ENCODE measurements around the gene SUSD3.

Gene SUSD3

DNA sequence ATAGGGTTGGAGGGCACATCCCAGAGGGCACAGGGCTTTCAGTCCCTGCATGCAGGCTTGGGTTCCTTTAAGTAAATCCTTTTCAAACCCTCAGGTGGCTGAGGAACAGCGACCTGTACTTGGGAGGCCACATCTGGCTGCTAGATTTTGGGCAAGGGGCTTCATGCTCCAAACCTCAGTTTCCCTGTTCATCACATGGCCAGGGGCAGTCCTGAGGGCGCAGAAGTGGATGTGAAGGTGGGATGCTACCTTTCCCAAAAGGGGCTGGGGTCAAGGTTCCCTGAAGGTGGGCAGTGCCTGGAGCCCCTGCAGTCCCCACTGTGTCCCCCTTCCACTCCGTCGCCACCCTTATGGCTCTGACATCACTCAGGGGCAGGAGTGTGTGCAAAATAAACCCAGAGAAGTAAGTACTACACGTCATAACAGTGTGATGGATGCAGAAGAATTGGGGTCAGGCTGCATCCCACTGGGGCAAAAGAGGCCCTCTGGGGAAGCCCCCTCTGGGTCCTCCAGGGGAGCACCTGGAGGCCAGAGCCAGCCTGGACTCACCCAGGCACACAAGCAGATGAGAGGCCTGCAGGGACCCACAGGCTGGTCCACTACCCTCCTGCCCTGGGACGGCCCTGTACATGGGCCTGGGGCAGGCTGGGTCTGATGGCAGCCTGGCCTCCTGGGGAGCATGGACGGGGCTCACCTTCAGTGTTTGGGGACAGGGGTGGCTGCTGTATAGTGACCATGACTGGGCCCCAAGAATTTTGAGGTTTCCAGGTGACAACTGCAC, 35.6 kb downstream of the SUSD3 start:
- H3K4me3 ChIP-seq (ENCODE audit: low read depth, low read length) = peak overlapping the region; percentile 73
- TF ChIP-seq, protein P1, sequence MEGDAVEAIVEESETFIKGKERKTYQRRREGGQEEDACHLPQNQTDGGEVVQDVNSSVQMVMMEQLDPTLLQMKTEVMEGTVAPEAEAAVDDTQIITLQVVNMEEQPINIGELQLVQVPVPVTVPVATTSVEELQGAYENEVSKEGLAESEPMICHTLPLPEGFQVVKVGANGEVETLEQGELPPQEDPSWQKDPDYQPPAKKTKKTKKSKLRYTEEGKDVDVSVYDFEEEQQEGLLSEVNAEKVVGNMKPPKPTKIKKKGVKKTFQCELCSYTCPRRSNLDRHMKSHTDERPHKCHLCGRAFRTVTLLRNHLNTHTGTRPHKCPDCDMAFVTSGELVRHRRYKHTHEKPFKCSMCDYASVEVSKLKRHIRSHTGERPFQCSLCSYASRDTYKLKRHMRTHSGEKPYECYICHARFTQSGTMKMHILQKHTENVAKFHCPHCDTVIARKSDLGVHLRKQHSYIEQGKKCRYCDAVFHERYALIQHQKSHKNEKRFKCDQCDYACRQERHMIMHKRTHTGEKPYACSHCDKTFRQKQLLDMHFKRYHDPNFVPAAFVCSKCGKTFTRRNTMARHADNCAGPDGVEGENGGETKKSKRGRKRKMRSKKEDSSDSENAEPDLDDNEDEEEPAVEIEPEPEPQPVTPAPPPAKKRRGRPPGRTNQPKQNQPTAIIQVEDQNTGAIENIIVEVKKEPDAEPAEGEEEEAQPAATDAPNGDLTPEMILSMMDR (IDR thresholded peaks at IDR 0.05; ENCODE audit: borderline replicate concordance, insufficient read depth, low read depth, low read length) = no peak

DNA sequence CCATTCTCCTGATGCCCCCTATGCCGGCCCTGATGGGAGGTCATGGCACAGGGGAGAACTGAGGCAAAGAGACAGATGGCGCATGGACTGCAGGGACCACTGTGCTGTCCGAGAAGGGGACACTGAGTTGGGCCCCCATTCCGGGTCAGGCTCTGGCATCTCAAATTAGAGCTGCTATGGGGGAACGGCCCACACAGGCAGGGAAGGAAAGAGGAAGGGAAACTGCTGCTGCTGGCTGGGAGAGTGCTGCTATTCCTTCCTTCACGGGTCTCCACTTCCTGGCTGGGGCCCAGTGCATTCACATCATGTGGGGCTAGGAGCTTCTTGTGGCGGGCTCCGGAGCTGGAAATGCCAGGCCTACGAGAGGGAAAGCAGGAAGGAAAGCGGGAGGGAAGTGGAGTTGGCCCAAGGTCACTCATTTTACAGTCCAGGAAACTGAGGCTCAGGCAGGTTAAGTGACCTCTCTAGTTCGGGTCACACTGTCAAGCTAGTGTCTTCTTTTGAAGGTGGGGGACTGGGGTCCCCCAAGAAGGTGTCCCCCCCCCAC, 36.2 kb downstream of the SUSD3 start:
- H3K4me3 ChIP-seq (ENCODE audit: low read depth, low read length) = peak overlapping the region; percentile 73
- TF ChIP-seq, protein P1 (IDR thresholded peaks at IDR 0.05; ENCODE audit: borderline replicate concordance, insufficient read depth, low read depth, low read length) = no peak

DNA sequence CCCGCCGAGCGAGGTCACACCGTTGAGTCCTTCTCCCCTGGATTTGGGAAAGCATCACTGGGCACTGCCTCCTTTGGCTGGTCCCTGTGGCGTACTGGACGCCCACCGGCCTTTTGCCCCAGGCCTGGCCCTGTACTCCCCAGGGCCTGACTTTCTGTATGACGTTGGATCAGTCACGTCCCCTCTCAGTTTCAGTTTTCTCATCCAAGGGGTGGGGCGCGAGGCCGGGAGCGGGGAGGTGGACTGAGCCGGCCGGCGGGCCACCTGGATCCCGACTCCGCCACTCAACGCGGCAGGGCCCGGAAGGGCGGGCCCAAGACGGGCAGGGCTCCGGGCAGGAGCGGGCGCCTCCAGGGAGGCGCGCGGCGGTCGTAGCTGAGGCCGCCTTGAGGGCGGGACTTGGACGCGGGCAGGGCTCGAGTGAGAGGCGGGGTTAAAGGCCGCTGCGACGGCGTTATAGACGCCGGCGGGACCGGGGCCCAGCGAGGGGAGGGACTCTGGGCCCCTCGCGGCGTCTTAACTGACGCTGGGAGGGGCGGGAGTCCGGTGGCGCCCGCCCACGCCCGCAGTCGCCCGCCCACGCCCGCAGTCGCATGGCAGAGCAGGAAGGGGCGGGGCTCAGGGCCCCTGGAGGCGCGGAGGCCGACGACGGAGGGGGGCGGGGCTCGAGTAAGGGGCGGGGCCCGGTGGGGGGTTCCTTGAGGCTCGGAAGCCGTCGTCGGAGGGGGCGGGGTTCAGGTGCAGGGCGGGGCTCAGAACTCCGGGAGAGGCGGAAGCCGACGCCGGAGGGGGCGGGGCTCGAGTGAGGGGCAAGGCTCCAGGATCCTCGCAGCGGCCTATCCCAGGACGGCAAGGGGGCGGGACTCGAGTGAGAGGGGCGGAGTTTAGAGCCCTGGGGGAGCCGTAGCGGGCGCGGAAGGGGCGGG, 37.0 kb downstream of the SUSD3 start:
- peak overlapping the region; percentile 73 for H3K4me3 ChIP-seq (ENCODE audit: low read depth, low read length)
- TF ChIP-seq, protein P1 (IDR thresholded peaks at IDR 0.05; ENCODE audit: borderline replicate concordance, insufficient read depth, low read depth, low read length) = no peak

DNA sequence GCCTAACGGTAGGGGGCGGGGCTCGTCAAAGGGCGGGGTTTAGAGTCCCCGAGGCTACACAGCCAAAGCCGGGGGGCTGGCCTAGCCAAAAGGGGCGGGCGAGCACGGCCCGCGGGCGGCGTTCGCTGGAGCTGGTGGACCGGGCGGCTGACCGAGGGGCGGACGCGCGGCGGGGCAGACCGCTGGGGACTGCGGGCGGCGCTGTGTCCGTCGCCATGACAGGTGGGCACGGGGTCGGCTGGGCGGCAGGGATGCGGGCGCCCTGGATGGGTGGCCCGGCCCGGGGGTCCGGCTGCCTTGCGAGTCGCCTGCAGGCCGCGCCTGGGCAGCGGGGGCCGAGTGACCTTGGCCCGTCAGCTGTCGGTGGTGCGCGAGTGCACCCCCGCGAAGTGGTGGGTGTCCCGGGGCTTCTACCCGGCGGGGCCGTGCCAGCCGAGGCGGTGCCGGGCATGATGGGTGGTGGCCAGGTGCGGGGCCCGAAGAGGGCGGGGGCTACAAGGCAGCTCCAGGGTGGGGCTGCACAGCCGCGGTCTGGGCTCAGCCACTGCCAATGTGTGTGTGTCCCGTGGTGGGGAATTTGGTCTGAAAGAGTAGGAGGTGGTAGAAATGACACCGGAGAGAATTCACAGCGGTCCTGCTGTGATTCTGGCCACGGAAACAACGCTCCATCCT, 37.8 kb downstream of the SUSD3 start, which contains the start of gene CARD19:
CARD19 (plus strand) TSS at position 87 of the 672 bp plus-strand sequence; CDS start at position 216, 129 bp downstream.
- TF ChIP-seq, protein P1 (IDR thresholded peaks at IDR 0.05; ENCODE audit: borderline replicate concordance, insufficient read depth, low read depth, low read length) = no peak

GRCh38 chr9:93096811-93097382, 38.4 kb downstream of the SUSD3 start:
- TF ChIP-seq, protein P1 (IDR thresholded peaks at IDR 0.05; ENCODE audit: borderline replicate concordance, insufficient read depth, low read depth, low read length) = no peak

More for the DNA sequence above, 37.8 kb downstream of the SUSD3 start, which contains the start of gene CARD19:
- peak within 1 kb of the TSS; percentile 79 for H3K4me3 ChIP-seq (ENCODE audit: low read depth, low read length)

GRCh38 chr9:93097511-93098201, 39.2 kb downstream of the SUSD3 start:
- H3K4me3 ChIP-seq (ENCODE audit: low read depth, low read length) = no peak overlapping the region
- TF ChIP-seq, protein P1 (IDR thresholded peaks at IDR 0.05; ENCODE audit: borderline replicate concordance, insufficient read depth, low read depth, low read length) = no peak

More at GRCh38 chr9:93096811-93097382, 38.4 kb downstream of the SUSD3 start:
- H3K4me3 ChIP-seq (ENCODE audit: low read depth, low read length) = peak overlapping the region; percentile 79

All from GM12875 (cell line).